GM21619 (cell line): ENCODE measurements around the gene PITPNM3.

Source experiments
- ATAC-seq: cut with Tn5 transposase; IDR thresholded peaks from one replicate; pipeline ENCODE4 v1.9.1; 2021; ENCODE audit not compliant: unreplicated experiment

PITPNM3 gene

GRCh38 chr17:6528557-6528956, 27.8 kb downstream of the PITPNM3 start:
- no peak for ATAC-seq

- ATAC-seq: no peak
Measured at GRCh38 chr17:6526362-6527152, 29.8 kb downstream of the PITPNM3 start.

- no peak for ATAC-seq
Measured at GRCh38 chr17:6525731-6526130, 30.6 kb downstream of the PITPNM3 start.

- ATAC-seq: no peak
Measured at GRCh38 chr17:6525141-6525540, 31.2 kb downstream of the PITPNM3 start.

- no peak for ATAC-seq
Measured at GRCh38 chr17:6524520-6524919, 31.8 kb downstream of the PITPNM3 start.

GRCh38 chr17:6523809-6524355, 32.5 kb downstream of the PITPNM3 start:
- no peak for ATAC-seq

- no peak for ATAC-seq
Measured at GRCh38 chr17:6523330-6523729, 33.0 kb downstream of the PITPNM3 start.

- ATAC-seq: no peak
Measured at GRCh38 chr17:6521586-6521985, 34.8 kb downstream of the PITPNM3 start.

GRCh38 chr17:6517062-6517461, 39.3 kb downstream of the PITPNM3 start:
- no peak for ATAC-seq

GRCh38 chr17:6514371-6514770, 42.0 kb downstream of the PITPNM3 start:
- ATAC-seq: no peak

- ATAC-seq: no peak
Measured at GRCh38 chr17:6512552-6512951, 43.8 kb downstream of the PITPNM3 start.

GRCh38 chr17:6510321-6510977, 45.9 kb downstream of the PITPNM3 start:
- ATAC-seq: no peak

- ATAC-seq: no peak
Measured at GRCh38 chr17:6509921-6510320, 46.4 kb downstream of the PITPNM3 start.

- no peak for ATAC-seq
Measured at GRCh38 chr17:6509031-6509771, 47.2 kb downstream of the PITPNM3 start.

- ATAC-seq: no peak
Measured at GRCh38 chr17:6508519-6509030, 47.8 kb downstream of the PITPNM3 start.

GRCh38 chr17:6508016-6508415, 48.3 kb downstream of the PITPNM3 start:
- ATAC-seq: no peak

GRCh38 chr17:6507535-6507934, 48.8 kb downstream of the PITPNM3 start:
- ATAC-seq: no peak

- no peak for ATAC-seq
Measured at GRCh38 chr17:6506679-6507231, 49.6 kb downstream of the PITPNM3 start.

- no peak for ATAC-seq
Measured at GRCh38 chr17:6505425-6506142, 50.8 kb downstream of the PITPNM3 start.

- ATAC-seq: no peak
Measured at GRCh38 chr17:6503641-6504195, 52.6 kb downstream of the PITPNM3 start.
